GM23248 (cell line): ENCODE data around the gene MYO1D. TPM values are rescaled to one million over a fixed set of nuclear protein-coding genes. Genes with fewer than 3 reads are reported as not detected.

ENCODE experiments used
- DNase-seq: peaks from one replicate; pipeline ENCODE4 v3.0.0-alpha.2; 2015
- H2AFZ ChIP-seq: fragments of 200-600 bp; sonication (generic); 2 replicates; pipeline ENCODE4 v1.6.1; 2016; ENCODE audit warnings: antibody characterized with exemption
- H3F3A ChIP-seq: fragments of 200-600 bp; sonication (generic); 2 replicates; pipeline ENCODE4 v1.6.1; 2016; ENCODE audit warnings: mild to moderate bottlenecking, antibody characterized with exemption, mixed run types; ENCODE audit not compliant: insufficient read depth
- H3K27ac ChIP-seq: fragments of 200-600 bp; sonication (generic); 2 replicates; pipeline ENCODE4 v1.5.1; 2016; ENCODE audit warnings: mild to moderate bottlenecking
- H3K27me3 ChIP-seq: fragments of 200-600 bp; sonication (generic); replicated peaks from 2 replicates; pipeline ENCODE4 v1.6.1; 2016; ENCODE audit warnings: mild to moderate bottlenecking; ENCODE audit not compliant: insufficient read depth
- H3K36me3 ChIP-seq: fragments of 200-600 bp; sonication (generic); 2 replicates; pipeline ENCODE4 v1.6.1; 2016; ENCODE audit warnings: low read depth, mild to moderate bottlenecking
- H3K4me1 ChIP-seq: fragments of 200-600 bp; sonication (generic); 2 replicates; pipeline ENCODE4 v1.6.1; 2016; ENCODE audit warnings: mild to moderate bottlenecking; ENCODE audit not compliant: insufficient read depth
- H3K4me2 ChIP-seq: fragments of 200-600 bp; sonication (generic); one replicate; pipeline ENCODE4 v1.6.1; 2016; ENCODE audit warnings: mild to moderate bottlenecking; ENCODE audit not compliant: unreplicated experiment
- H3K4me3 ChIP-seq: fragments of 200-600 bp; sonication (generic); 2 replicates; pipeline ENCODE4 v1.5.1; 2016; ENCODE audit warnings: mild to moderate bottlenecking
- H3K79me2 ChIP-seq: fragments of 200-600 bp; sonication (generic); 2 replicates; pipeline ENCODE4 v1.6.1; 2016; ENCODE audit warnings: mild to moderate bottlenecking; ENCODE audit not compliant: insufficient read depth
- H3K9ac ChIP-seq: fragments of 200-600 bp; sonication (generic); 2 replicates; pipeline ENCODE4 v1.6.1; 2016; ENCODE audit warnings: mild to moderate bottlenecking
- H3K9me2 ChIP-seq: fragments of 200-600 bp; sonication (generic); 2 replicates; pipeline ENCODE4 v1.6.1; 2016; ENCODE audit warnings: mixed run types, mild to moderate bottlenecking, moderate library complexity; ENCODE audit not compliant: insufficient read depth
- H3K9me3 ChIP-seq: fragments of 200-600 bp; sonication (generic); one replicate; pipeline ENCODE4 v1.6.1; 2017; ENCODE audit warnings: low read depth
- H4K20me1 ChIP-seq: fragments of 200-600 bp; sonication (generic); 2 replicates; pipeline ENCODE4 v1.6.0; 2016; ENCODE audit not compliant: insufficient read depth
- EZH2 ChIP-seq: fragments of 200-600 bp; sonication (generic); IDR thresholded peaks from 2 replicates; pipeline ENCODE4 v1.6.1; 2018; ENCODE audit warnings: antibody characterized with exemption, mild to moderate bottlenecking; ENCODE audit not compliant: insufficient read depth, poor library complexity, severe bottlenecking
- EZH2phosphoT487 ChIP-seq: fragments of 200-600 bp; sonication (generic); IDR thresholded peaks from 2 replicates; pipeline ENCODE4 v1.6.1; 2018; ENCODE audit warnings: antibody characterized with exemption, moderate library complexity, mild to moderate bottlenecking, low read depth; ENCODE audit not compliant: insufficient read depth
- WGBS, 2 experiments: methylation state at CpG; one replicate each; pipeline ENCODE4 v1.1.6; 2015 to 2017; ENCODE audit warnings: low lambda C conversion rate in 2 of 2, low coverage in 1 of 2; ENCODE audit errors: missing lambda C conversion rate in 2 of 2; 5-methylcytosine and 5-hydroxymethylcytosine counted together
- in situ Hi-C: fragments of 300-500 bp; cut with MboI; formaldehyde crosslinking; loops from 2 replicates; pipeline ENCODE4 v1.15.0; 2020
- polyA plus RNA-seq: library from polyadenylated mRNA; unstranded; fragments of >200 nt; fragmentation: Nextera tagmentation; extraction: Ambion mirVana; gene quantifications from 2 replicates; pipeline ENCODE4 v1.2.1, GENCODE V29; 2016
- total RNA-seq: library from RNA; depleted of rRNA; stranded (reverse); fragments of >200 nt; shearing (Covaris generic); gene quantifications from 2 replicates; pipeline ENCODE4 v1.2.3, GENCODE V29; 2014

Gene MYO1D
- total and polyA plus RNA-seq, 2 experiments from 2014 or later, result 54.1 to 99.5 TPM

GRCh38 chr17:32636598-32637218 lies 240.2 kb downstream of the MYO1D start:
- Histone ChIP-seq H3K4me1 (no peaks in the 10 kb centered on the region), H3F3A (no peaks in the 10 kb centered on the region), H4K20me1 (no peaks in the 10 kb centered on the region), H3K9me2 (no peaks in the 10 kb centered on the region), H3K4me2 (no peak overlapping the region), H3K27me3 (no peaks in the 10 kb centered on the region), H3K9me3 (no peaks in the 10 kb centered on the region), H3K79me2 (no peaks in the 10 kb centered on the region), H3K4me3 (no peak overlapping the region), H3K27ac (no peak overlapping the region), H3K9ac (no peak overlapping the region), H2AFZ (no peak overlapping the region), H3K36me3 (no peaks in the 10 kb centered on the region)
- WGBS, 2 experiments, result 72 to 80% methylated on average over 5 of the region's 5 CpGs
- no peak for DNase-seq
- in situ Hi-C loops, result no loop called here
- no peak for TF ChIP-seq EZH2
- no peak for TF ChIP-seq EZH2phosphoT487

GRCh38 chr17:32634167-32634566 lies 242.8 kb downstream of the MYO1D start:
- H3K27ac ChIP-seq, result no peak overlapping the region
- 72 to 86% methylated on average over 3 of the region's 3 CpGs for WGBS, 2 experiments
- H4K20me1 ChIP-seq, result no peaks in the 10 kb centered on the region
- H3K9ac ChIP-seq, result no peak overlapping the region
- no peaks in the 10 kb centered on the region for H3K27me3 ChIP-seq
- H3K9me3 ChIP-seq, result no peaks in the 10 kb centered on the region
- no peak overlapping the region for H2AFZ ChIP-seq
- H3K36me3 ChIP-seq, result no peaks in the 10 kb centered on the region
- in situ Hi-C loops, result no loop called here
- TF ChIP-seq EZH2phosphoT487 (no peak), EZH2 (no peak)
- H3K4me3 ChIP-seq, result no peak overlapping the region
- no peak for DNase-seq
- no peaks in the 10 kb centered on the region for H3K4me1 ChIP-seq
- H3K4me2 ChIP-seq, result no peak overlapping the region
- H3K9me2 ChIP-seq, result no peaks in the 10 kb centered on the region
- no peaks in the 10 kb centered on the region for H3F3A ChIP-seq
- H3K79me2 ChIP-seq, result no peaks in the 10 kb centered on the region

GRCh38 chr17:32631341-32632096 lies 245.4 kb downstream of the MYO1D start:
- WGBS, 2 experiments, result 57 to 59% methylated on average over 6 of the region's 6 CpGs
- no peaks in the 10 kb centered on the region for H3K9me3 ChIP-seq
- H3K9ac ChIP-seq, result no peak overlapping the region
- no peak overlapping the region for H3K27ac ChIP-seq
- H2AFZ ChIP-seq, result no peak overlapping the region
- no peaks in the 10 kb centered on the region for H3K9me2 ChIP-seq
- H3F3A ChIP-seq, result no peaks in the 10 kb centered on the region; the same call in 1 of the 2 replicates
- H3K4me3 ChIP-seq, result no peak overlapping the region
- DNase-seq, result no peak
- no peaks in the 10 kb centered on the region; the same call in 1 of the 2 replicates for H3K4me1 ChIP-seq
- no peaks in the 10 kb centered on the region for H4K20me1 ChIP-seq
- no peak overlapping the region for H3K4me2 ChIP-seq
- TF ChIP-seq EZH2phosphoT487, result no peak
- no peak for TF ChIP-seq EZH2
- no peaks in the 10 kb centered on the region for H3K79me2 ChIP-seq
- no peaks in the 10 kb centered on the region for H3K36me3 ChIP-seq
- in situ Hi-C loops, result no loop called here
- no peaks in the 10 kb centered on the region for H3K27me3 ChIP-seq

- Histone ChIP-seq H3K36me3 (no peaks in the 10 kb centered on the region), H3K4me1 (no peaks in the 10 kb centered on the region; the same call in 1 of the 2 replicates), H3K79me2 (no peaks in the 10 kb centered on the region), H2AFZ (no peak overlapping the region), H3K9me2 (no peaks in the 10 kb centered on the region), H3F3A (no peaks in the 10 kb centered on the region; the same call in 1 of the 2 replicates), H3K9ac (no peak overlapping the region), H3K27me3 (no peaks in the 10 kb centered on the region), H3K27ac (no peak overlapping the region), H3K9me3 (no peaks in the 10 kb centered on the region), H4K20me1 (no peaks in the 10 kb centered on the region), H3K4me3 (no peak overlapping the region), H3K4me2 (no peak overlapping the region)
- in situ Hi-C loops, result no loop called here
- WGBS, 2 experiments, result 95 to 96% methylated on average over 11 of the region's 11 CpGs
- no peak for TF ChIP-seq EZH2
- DNase-seq, result no peak
These were observed 247.2 kb downstream of the MYO1D start for GRCh38 chr17:32629563-32630190.
